ENCODE data around the gene GRB2. TPM values are rescaled to one million over a fixed set of nuclear protein-coding genes. Genes with fewer than 3 reads are reported as not detected.

The GRB2 gene
- total and polyA plus RNA-seq, 3 experiments from 2014 or later = 158 to 189 (median 180) TPM

- H3K4me3 ChIP-seq (ENCODE audit: low read length) = no peak overlapping the region
- POLR2A ChIA-PET = interaction anchor here (3.5 to 3.9 kb wide), 2 partner anchors 11 to 17 kb away, joined by 72 to 79 read pairs; partner anchors contain the start of genes GGA3, MRPS7 and SLC25A19
- H3K27ac Mint-ChIP-seq = peak overlapping the region; percentile 33 to 90 (median 73)
Observed at GRCh38 chr17:75272848-75273184, 132.7 kb downstream of the GRB2 start.

GRCh38 chr17:75271955-75272847 is 133.3 kb downstream of the GRB2 start:
- peaks cover 0 to 2% (median 0%) of the 10 kb centered on the region in 5 donors for H3K9me3 Mint-ChIP-seq
- peak in 1 of 5 donors; percentile 47 for DNase-seq

More at GRCh38 chr17:75272848-75273184, 132.7 kb downstream of the GRB2 start:
- no peaks in the 10 kb centered on the region for H3K27me3 ChIP-seq (ENCODE audit: insufficient read depth, low read length, poor library complexity, severe bottlenecking)
- DNase-seq = no peak
- Mint-ChIP-seq H3K9me3 (peaks cover 0 to 2% (median 0%) of the 10 kb centered on the region in 5 donors), H3K4me1 (peaks cover 20 to 35% (median 22%) of the 10 kb centered on the region in 3 donors), H3K4me3 (peak overlapping the region; percentile 45 to 84 (median 68)), H3K36me3 (peaks cover 0 to 22% (median 5%) of the 10 kb centered on the region in 3 donors), H3K27me3 (no peaks in the 10 kb centered on the region)
- no peaks in the 10 kb centered on the region for H3K36me3 ChIP-seq (ENCODE audit: insufficient read depth, low read length)
- CTCF ChIA-PET = interaction anchor here (3.5 to 4.6 kb wide), 3 partner anchors 12 to 159 kb away, joined by 20 to 76 read pairs (median 66); partner anchors contain the start of genes GGA3, MRPS7 and SLC25A19
- H3K4me1 ChIP-seq (ENCODE audit: insufficient read depth, low read length) = peaks cover 19% of the 10 kb centered on the region
- H3K9me3 ChIP-seq (ENCODE audit: low read length) = no peaks in the 10 kb centered on the region
- H3K27ac ChIP-seq (ENCODE audit: low read depth, low read length) = no peak overlapping the region

GRCh38 chr17:75271233-75271954 is 134.1 kb downstream of the GRB2 start:
- peak overlapping the region; percentile 77 to 92 (median 83) for H3K4me3 Mint-ChIP-seq
- CTCF ChIA-PET = interaction anchor here (0.6 to 4.6 kb wide), 29 partner anchors 10 to 798 kb away, joined by 3 to 76 read pairs (median 4); partner anchors contain the start of genes GGA3, GRB2, MRPL58 and MRPS7

More at GRCh38 chr17:75271955-75272847, 133.3 kb downstream of the GRB2 start:
- Histone ChIP-seq H3K36me3 (ENCODE audit: insufficient read depth, low read length) (peaks cover 3% of the 10 kb centered on the region), H3K9me3 (ENCODE audit: low read length) (no peaks in the 10 kb centered on the region), H3K27me3 (ENCODE audit: insufficient read depth, low read length, poor library complexity, severe bottlenecking) (no peaks in the 10 kb centered on the region), H3K4me3 (ENCODE audit: low read length) (peak overlapping the region; percentile 72), H3K27ac (ENCODE audit: low read depth, low read length) (peak overlapping the region; percentile 89), H3K4me1 (ENCODE audit: insufficient read depth, low read length) (peaks cover 19% of the 10 kb centered on the region)
- CTCF ChIA-PET = interaction anchor here (1.0 to 4.6 kb wide), 7 partner anchors 9 to 158 kb away, joined by 3 to 76 read pairs (median 14); partner anchors contain the start of genes GGA3, MRPS7 and SLC25A19
- no peaks in the 10 kb centered on the region for H3K27me3 Mint-ChIP-seq
- peaks cover 20 to 35% (median 23%) of the 10 kb centered on the region in 3 donors for H3K4me1 Mint-ChIP-seq
- H3K4me3 Mint-ChIP-seq = peak overlapping the region; percentile 77 to 92 (median 83)
- H3K27ac Mint-ChIP-seq = peak overlapping the region; percentile 72 to 94 (median 90)
- POLR2A ChIA-PET = interaction anchor here (0.5 to 3.9 kb wide), 5 partner anchors 11 to 303 kb away, joined by 3 to 79 read pairs (median 3); partner anchors contain the start of genes GGA3, MRPS7, NT5C and SLC25A19
- H3K36me3 Mint-ChIP-seq = peaks cover 0 to 23% (median 5%) of the 10 kb centered on the region in 3 donors

GRCh38 chr17:75270966-75271232 is 134.6 kb downstream of the GRB2 start, which contains the start of gene MIF4GD:
TSS of gene MIF4GD (minus strand) at chr17:75271231. CDS start at chr17:75270195, 1,036 bp downstream.
- H3K27me3 Mint-ChIP-seq = peaks cover 0 to 2% of the 10 kb centered on the region in 2 donors
- POLR2A ChIA-PET = interaction anchor here (0.6 to 3.9 kb wide), 19 partner anchors 9 to 398 kb away, joined by 3 to 79 read pairs (median 4); partner anchors contain the start of genes ARMC7, FDXR, GGA3 and GRB2
- Histone ChIP-seq H3K4me1 (ENCODE audit: insufficient read depth, low read length) (peaks cover 19% of the 10 kb centered on the region), H3K27ac (ENCODE audit: low read depth, low read length) (peak within 1 kb of the TSS; percentile 89), H3K27me3 (ENCODE audit: insufficient read depth, low read length, poor library complexity, severe bottlenecking) (no peaks in the 10 kb centered on the region), H3K36me3 (ENCODE audit: insufficient read depth, low read length) (peaks cover 15% of the 10 kb centered on the region), H3K4me3 (ENCODE audit: low read length) (peak within 1 kb of the TSS; percentile 84), H3K9me3 (ENCODE audit: low read length) (no peaks in the 10 kb centered on the region)
- CTCF ChIA-PET = interaction anchor here (0.6 to 4.6 kb wide), 29 partner anchors 10 to 799 kb away, joined by 3 to 76 read pairs (median 4); partner anchors contain the start of genes GGA3, GRB2, MRPL58 and MRPS7
- H3K9me3 Mint-ChIP-seq = peaks cover 0 to 2% (median 0%) of the 10 kb centered on the region in 5 donors
- H3K36me3 Mint-ChIP-seq = peaks cover 0 to 36% (median 5%) of the 10 kb centered on the region in 3 donors
- DNase-seq = no peak
- peaks cover 20 to 35% (median 23%) of the 10 kb centered on the region in 3 donors for H3K4me1 Mint-ChIP-seq
- H3K27ac Mint-ChIP-seq = peak within 1 kb of the TSS; percentile 84 to 94 (median 92)
- H3K4me3 Mint-ChIP-seq = peak within 1 kb of the TSS; percentile 77 to 92 (median 84)

More at GRCh38 chr17:75271233-75271954, 134.1 kb downstream of the GRB2 start:
- DNase-seq = peak; percentile 83 to 92 (median 90)
- peaks cover 19% of the 10 kb centered on the region for H3K4me1 ChIP-seq (ENCODE audit: insufficient read depth, low read length)
- no peaks in the 10 kb centered on the region for H3K9me3 ChIP-seq (ENCODE audit: low read length)
- peaks cover 10% of the 10 kb centered on the region for H3K36me3 ChIP-seq (ENCODE audit: insufficient read depth, low read length)
- Mint-ChIP-seq H3K9me3 (peaks cover 0 to 2% (median 0%) of the 10 kb centered on the region in 5 donors), H3K27me3 (peaks cover 0 to 1% of the 10 kb centered on the region in 2 donors), H3K36me3 (peaks cover 0 to 31% (median 5%) of the 10 kb centered on the region in 3 donors), H3K27ac (peak overlapping the region; percentile 72 to 94 (median 90)), H3K4me1 (peaks cover 20 to 35% (median 23%) of the 10 kb centered on the region in 3 donors)
- no peaks in the 10 kb centered on the region for H3K27me3 ChIP-seq (ENCODE audit: insufficient read depth, low read length, poor library complexity, severe bottlenecking)
- POLR2A ChIA-PET = interaction anchor here (0.5 to 3.9 kb wide), 19 partner anchors 10 to 398 kb away, joined by 3 to 79 read pairs (median 4); partner anchors contain the start of genes ARMC7, FDXR, GGA3 and GRB2
- peak overlapping the region; percentile 89 for H3K27ac ChIP-seq (ENCODE audit: low read depth, low read length)
- peak overlapping the region; percentile 72 for H3K4me3 ChIP-seq (ENCODE audit: low read length)

GRCh38 chr17:75270218-75270965 is 135.1 kb downstream of the GRB2 start:
- H3K9me3 Mint-ChIP-seq = peaks cover 0 to 2% (median 0%) of the 10 kb centered on the region in 5 donors
- peaks cover 0 to 2% of the 10 kb centered on the region in 2 donors for H3K27me3 Mint-ChIP-seq
- Histone ChIP-seq H3K9me3 (ENCODE audit: low read length) (no peaks in the 10 kb centered on the region), H3K27ac (ENCODE audit: low read depth, low read length) (peak overlapping the region; percentile 85), H3K4me1 (ENCODE audit: insufficient read depth, low read length) (peaks cover 19% of the 10 kb centered on the region), H3K27me3 (ENCODE audit: insufficient read depth, low read length, poor library complexity, severe bottlenecking) (no peaks in the 10 kb centered on the region), H3K36me3 (ENCODE audit: insufficient read depth, low read length) (peaks cover 20% of the 10 kb centered on the region), H3K4me3 (ENCODE audit: low read length) (peak overlapping the region; percentile 84)
- DNase-seq = peak in 3 of 5 donors; percentile 27 to 64 (median 37)
- ChIA-PET POLR2A (interaction anchor here (0.8 to 3.9 kb wide), 17 partner anchors 9 to 397 kb away, joined by 3 to 79 read pairs (median 5); partner anchors contain the start of genes ARMC7, FDXR, GGA3 and GRB2), CTCF (interaction anchor here (0.6 to 4.6 kb wide), 31 partner anchors 9 to 799 kb away, joined by 3 to 76 read pairs (median 4); partner anchors contain the start of genes GGA3, GRB2, MRPL58 and MRPS7)
- H3K4me1 Mint-ChIP-seq = peaks cover 20 to 35% (median 23%) of the 10 kb centered on the region in 3 donors
- peak overlapping the region; percentile 63 to 94 (median 84) for H3K27ac Mint-ChIP-seq
- H3K36me3 Mint-ChIP-seq = peaks cover 0 to 40% (median 4%) of the 10 kb centered on the region in 3 donors
- H3K4me3 Mint-ChIP-seq = peak overlapping the region; percentile 74 to 89 (median 82)

GRCh38 chr17:75269844-75270217 is 135.6 kb downstream of the GRB2 start:
- Mint-ChIP-seq H3K27me3 (peaks cover 0 to 2% of the 10 kb centered on the region in 2 donors), H3K4me1 (peaks cover 20 to 35% (median 21%) of the 10 kb centered on the region in 3 donors), H3K9me3 (peaks cover 0 to 2% (median 0%) of the 10 kb centered on the region in 5 donors), H3K4me3 (peak overlapping the region; percentile 74 to 89 (median 82)), H3K36me3 (peaks cover 0 to 40% (median 2%) of the 10 kb centered on the region in 3 donors), H3K27ac (peak overlapping the region; percentile 8 to 94 (median 82))
- H3K9me3 ChIP-seq (ENCODE audit: low read length) = no peaks in the 10 kb centered on the region
- peak overlapping the region; percentile 85 for H3K27ac ChIP-seq (ENCODE audit: low read depth, low read length)
- peaks cover 20% of the 10 kb centered on the region for H3K36me3 ChIP-seq (ENCODE audit: insufficient read depth, low read length)
- H3K27me3 ChIP-seq (ENCODE audit: insufficient read depth, low read length, poor library complexity, severe bottlenecking) = no peaks in the 10 kb centered on the region
- DNase-seq = no peak
- H3K4me1 ChIP-seq (ENCODE audit: insufficient read depth, low read length) = peaks cover 19% of the 10 kb centered on the region
- POLR2A ChIA-PET = interaction anchor here (1.0 to 3.9 kb wide), 6 partner anchors 8 to 156 kb away, joined by 3 to 79 read pairs (median 6); partner anchors contain the start of genes GGA3, MRPS7, SLC25A19 and SUMO2
- H3K4me3 ChIP-seq (ENCODE audit: low read length) = peak overlapping the region; percentile 84
- CTCF ChIA-PET = interaction anchor here (0.8 to 4.6 kb wide), 13 partner anchors 9 to 478 kb away, joined by 3 to 76 read pairs (median 6); partner anchors contain the start of genes GGA3, MRPL58, MRPS7 and SLC25A19

All from CD8-positive, alpha-beta memory T cell (primary cell).